Naive B cell (primary cell): Measurements from ENCODE around the gene GNA15. TPM values are rescaled to one million over a fixed set of nuclear protein-coding genes. Genes with fewer than 3 reads are reported as not detected.
A peak's percentile ranks its signal among the peaks of the same experiment; 100 is the strongest.

Experiments used
- ATAC-seq, 2 donors: fragments of 150-1000 bp; cut with Tn5 transposase; 2 replicates each; pipeline ENCODE4 v1.10.0; 2021; ENCODE audit warnings: low read depth in 2 of 2, mild to moderate bottlenecking in 2 of 2, moderate library complexity in 2 of 2
- DNase-seq: peaks from one replicate; pipeline ENCODE4 v3.0.0; 2022
- H3K27ac Mint-ChIP-seq, 6 donors: one replicate each; pipeline ENCODE4 v1.8.0; 2020 to 2022; ENCODE audit warnings: mild to moderate bottlenecking in 6 of 6, mixed read lengths in 6 of 6, moderate library complexity in 5 of 6, inconsistent platforms in 2 of 6
- H3K27me3 Mint-ChIP-seq, 3 donors: one replicate each; pipeline ENCODE4 v1.8.0; 2021 to 2022; ENCODE audit warnings: mixed read lengths in 3 of 3, mild to moderate bottlenecking in 1 of 3
- H3K36me3 Mint-ChIP-seq, 2 donors: one replicate each; pipeline ENCODE4 v1.8.0; 2020 to 2022; ENCODE audit warnings: mixed read lengths in 2 of 2, inconsistent platforms in 1 of 2, mild to moderate bottlenecking in 1 of 2
- H3K4me1 Mint-ChIP-seq, 3 donors: one replicate each; pipeline ENCODE4 v1.8.0; 2020 to 2022; ENCODE audit warnings: mixed read lengths in 3 of 3, inconsistent platforms in 1 of 3, mild to moderate bottlenecking in 1 of 3, moderate library complexity in 1 of 3
- H3K4me3 Mint-ChIP-seq, 8 donors: one replicate each; pipeline ENCODE4 v1.8.0; 2020 to 2022; ENCODE audit warnings: mild to moderate bottlenecking in 8 of 8, mixed read lengths in 8 of 8, moderate library complexity in 8 of 8, inconsistent platforms in 2 of 8
- H3K9me3 Mint-ChIP-seq, 7 donors: one replicate each; pipeline ENCODE4 v1.8.0; 2020 to 2022; ENCODE audit warnings: mixed read lengths in 7 of 7, mild to moderate bottlenecking in 5 of 7, inconsistent platforms in 2 of 7, moderate library complexity in 1 of 7
- polyA plus RNA-seq, 6 donors: library from polyadenylated mRNA; unstranded; fragments of 300-500 nt; fragmentation: Illumina TruSeq; gene quantifications; one replicate each; pipeline ENCODE4 v1.2.3, GENCODE V29; 2021; ENCODE audit warnings: low read depth in 6 of 6

Gene GNA15
- polyA plus RNA-seq, 6 donors from 2014 or later, result 0.21 to 0.59 (median 0.53) TPM; not detected in 3

- DNase-seq (no peak), ATAC-seq (no peak)
- Mint-ChIP-seq H3K27me3 (peaks cover 0 to 17% (median 5%) of the 10 kb centered on the region in 3 donors), H3K4me1 (peaks cover 9 to 35% (median 14%) of the 10 kb centered on the region in 3 donors), H3K4me3 (peak overlapping the region in 6 of 8 donors; percentile 41 to 76 (median 56)), H3K36me3 (no peaks in the 10 kb centered on the region), H3K9me3 (no peaks in the 10 kb centered on the region), H3K27ac (peak overlapping the region; percentile 67 to 95 (median 92))
Measured at GRCh38 chr19:3133793-3134116, 2.1 kb upstream of the GNA15 start.

- Mint-ChIP-seq H3K27me3 (peaks cover 0 to 17% (median 5%) of the 10 kb centered on the region in 3 donors), H3K4me3 (peak overlapping the region in 6 of 8 donors; percentile 15 to 80 (median 44)), H3K4me1 (peaks cover 9 to 44% (median 30%) of the 10 kb centered on the region in 3 donors), H3K9me3 (peaks cover 0 to 7% (median 0%) of the 10 kb centered on the region in 7 donors), H3K27ac (peak overlapping the region in 5 of 6 donors; percentile 5 to 90 (median 57)), H3K36me3 (no peaks in the 10 kb centered on the region)
- DNase-seq (no peak), ATAC-seq (no peak)
Measured at GRCh38 chr19:3136684-3137055, 837 bp downstream of the GNA15 start.

GRCh38 chr19:3137119-3137518 lies 1.3 kb downstream of the GNA15 start:
- peaks cover 10 to 49% (median 34%) of the 10 kb centered on the region in 3 donors for H3K4me1 Mint-ChIP-seq
- H3K27me3 Mint-ChIP-seq, result peaks cover 0 to 17% (median 5%) of the 10 kb centered on the region in 3 donors
- H3K4me3 Mint-ChIP-seq, result peak overlapping the region in 5 of 8 donors; percentile 24 to 80 (median 55)
- no peaks in the 10 kb centered on the region for H3K36me3 Mint-ChIP-seq
- H3K9me3 Mint-ChIP-seq, result peaks cover 0 to 7% (median 0%) of the 10 kb centered on the region in 7 donors
- DNase-seq, result no peak
- no peak for ATAC-seq
- H3K27ac Mint-ChIP-seq, result peak overlapping the region in 4 of 6 donors; percentile 5 to 90 (median 48)

DNA sequence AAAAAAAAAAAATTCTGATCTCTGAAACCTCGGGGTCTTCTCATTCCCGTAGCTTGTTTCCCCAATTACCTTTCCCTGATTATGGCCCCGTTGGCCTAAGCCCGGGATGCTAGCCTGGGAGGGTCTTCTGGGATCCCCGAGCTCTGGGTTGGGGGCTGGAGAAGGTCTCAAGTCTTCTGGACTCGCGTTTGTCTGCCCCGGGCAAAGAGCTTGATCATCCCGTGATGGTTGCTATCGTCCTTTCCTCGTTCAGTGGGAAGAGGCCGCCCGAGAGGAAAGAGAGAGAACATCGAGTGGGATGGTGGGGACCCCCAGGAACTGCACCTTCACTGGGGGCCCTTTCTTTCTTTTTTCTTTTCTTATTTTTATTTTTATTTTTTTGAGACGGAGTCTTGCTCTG lies 2.4 kb downstream of the GNA15 start:
- Mint-ChIP-seq H3K27me3 (peaks cover 0 to 12% (median 5%) of the 10 kb centered on the region in 3 donors), H3K4me3 (no peak overlapping the region), H3K27ac (no peak overlapping the region), H3K36me3 (no peaks in the 10 kb centered on the region), H3K9me3 (peaks cover 0 to 7% (median 0%) of the 10 kb centered on the region in 7 donors), H3K4me1 (peaks cover 8 to 52% (median 28%) of the 10 kb centered on the region in 3 donors)
- no peak for ATAC-seq
- no peak for DNase-seq

DNA sequence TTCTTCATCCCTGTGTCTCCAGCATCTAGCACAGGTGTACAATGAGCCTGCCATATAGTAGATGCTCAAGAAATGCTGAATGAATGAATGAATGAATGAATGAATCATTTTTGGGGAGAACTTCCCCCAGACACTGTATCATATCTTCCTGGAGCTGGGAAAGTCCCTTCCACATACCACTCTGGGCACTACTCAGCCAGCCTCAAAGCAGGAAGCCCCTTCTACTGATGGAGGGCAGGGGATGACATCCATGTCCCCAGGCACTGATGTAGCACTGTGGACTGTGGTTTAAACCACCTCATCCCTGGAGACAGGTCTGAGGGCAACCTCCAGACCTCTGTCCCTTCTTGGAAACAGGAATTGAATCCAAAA lies 4.8 kb downstream of the GNA15 start:
- ATAC-seq, result peak; percentile 18 to 29
- no peak for DNase-seq
- Mint-ChIP-seq H3K4me3 (peak overlapping the region in 2 of 8 donors; percentile 22 to 37), H3K9me3 (peaks cover 0 to 7% (median 0%) of the 10 kb centered on the region in 7 donors), H3K4me1 (peaks cover 5 to 43% (median 22%) of the 10 kb centered on the region in 3 donors), H3K36me3 (no peaks in the 10 kb centered on the region), H3K27me3 (peaks cover 0 to 11% (median 5%) of the 10 kb centered on the region in 3 donors), H3K27ac (peak overlapping the region in 5 of 6 donors; percentile 0 to 92 (median 79))

GRCh38 chr19:3142292-3142670 lies 6.4 kb downstream of the GNA15 start:
- peaks cover 16 to 44% (median 35%) of the 10 kb centered on the region in 3 donors for H3K4me1 Mint-ChIP-seq
- peak overlapping the region in 3 of 6 donors; percentile 11 to 44 (median 42) for H3K27ac Mint-ChIP-seq
- H3K9me3 Mint-ChIP-seq, result peaks cover 0 to 7% (median 0%) of the 10 kb centered on the region in 7 donors
- peak overlapping the region in 3 of 8 donors; percentile 28 to 61 (median 56) for H3K4me3 Mint-ChIP-seq
- peaks cover 0 to 11% (median 0%) of the 10 kb centered on the region in 3 donors for H3K27me3 Mint-ChIP-seq
- ATAC-seq (peak in 1 of 2 donors; percentile 19), DNase-seq (no peak)
- no peaks in the 10 kb centered on the region for H3K36me3 Mint-ChIP-seq

DNA sequence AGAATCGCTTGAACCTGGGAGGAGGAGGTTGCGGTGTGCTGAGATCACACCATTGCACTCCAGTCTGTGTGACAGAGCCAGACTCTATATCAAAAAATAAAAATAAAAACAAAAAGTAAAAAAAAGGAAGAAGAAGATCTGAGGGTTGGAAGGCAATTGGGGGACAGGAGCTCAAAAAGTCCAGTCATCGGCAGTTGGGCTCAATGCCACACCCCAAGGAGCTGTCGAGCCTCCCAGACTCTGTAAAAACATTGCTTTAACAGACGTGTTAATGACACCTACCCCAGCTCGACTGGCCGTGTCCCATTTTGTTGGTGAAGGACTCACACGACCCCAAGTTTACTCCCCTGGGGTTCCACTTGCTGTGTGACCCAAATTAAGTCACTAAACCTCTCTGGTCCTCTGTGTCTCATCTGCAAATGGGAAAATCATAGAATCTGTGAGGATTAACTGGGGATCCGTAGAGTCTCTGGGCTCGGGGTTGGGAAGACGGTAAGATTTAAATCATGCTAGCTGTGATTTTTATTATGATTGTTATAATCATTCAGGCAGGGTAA lies 7.0 kb downstream of the GNA15 start:
- H3K4me1 Mint-ChIP-seq, result peaks cover 16 to 42% (median 35%) of the 10 kb centered on the region in 3 donors
- peaks cover 0 to 7% (median 0%) of the 10 kb centered on the region in 7 donors for H3K9me3 Mint-ChIP-seq
- H3K36me3 Mint-ChIP-seq, result no peaks in the 10 kb centered on the region
- ATAC-seq, result no peak
- H3K4me3 Mint-ChIP-seq, result no peak overlapping the region
- H3K27me3 Mint-ChIP-seq, result peaks cover 0 to 7% (median 0%) of the 10 kb centered on the region in 3 donors
- H3K27ac Mint-ChIP-seq, result peak overlapping the region in 1 of 6 donors; percentile 39
- DNase-seq, result no peak

DNA sequence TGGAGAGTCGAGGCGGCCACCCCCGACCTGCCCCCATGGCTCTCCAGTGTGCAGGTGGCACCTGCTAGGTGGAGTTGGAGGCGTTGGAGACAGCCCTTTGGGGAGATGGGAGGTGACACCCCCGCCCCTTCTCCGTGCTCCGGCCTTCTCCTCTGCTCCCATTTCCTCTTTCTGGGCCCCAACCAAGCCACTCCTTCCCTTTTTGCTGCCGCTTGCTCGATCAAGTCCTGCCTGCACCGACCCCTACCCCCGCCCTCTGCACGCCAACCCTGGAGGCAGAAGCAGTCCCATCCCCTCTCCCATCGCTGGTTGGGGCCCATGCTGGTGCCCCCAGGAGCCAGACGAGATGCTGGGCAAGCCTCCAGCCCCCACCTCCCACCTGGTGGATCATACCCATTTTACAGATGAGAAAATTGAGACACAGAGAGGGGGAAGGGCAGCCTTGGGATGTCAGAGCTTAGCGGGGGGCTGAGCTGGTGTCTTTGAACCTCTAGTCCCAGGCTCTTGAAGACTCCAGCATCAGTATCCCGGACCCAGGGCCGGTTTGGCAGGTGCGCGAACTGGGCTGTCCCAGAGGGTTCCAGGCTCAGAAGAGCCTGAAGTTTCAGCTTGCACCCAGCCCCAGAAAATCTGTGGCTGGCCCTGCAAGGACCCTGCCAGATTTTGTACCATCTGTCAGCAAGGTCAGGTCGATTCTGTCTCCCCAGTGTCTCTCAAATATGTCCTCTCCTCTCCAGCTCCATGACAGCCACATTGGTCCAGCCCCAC lies 10.3 kb downstream of the GNA15 start:
- Mint-ChIP-seq H3K9me3 (no peaks in the 10 kb centered on the region), H3K27ac (peak overlapping the region in 1 of 6 donors; percentile 62), H3K36me3 (no peaks in the 10 kb centered on the region), H3K4me3 (peak overlapping the region in 2 of 8 donors; percentile 33 to 47), H3K27me3 (peaks cover 0 to 12% (median 0%) of the 10 kb centered on the region in 3 donors), H3K4me1 (peaks cover 24 to 33% (median 25%) of the 10 kb centered on the region in 3 donors)
- DNase-seq, result no peak
- peak; percentile 38 to 45 for ATAC-seq

DNA sequence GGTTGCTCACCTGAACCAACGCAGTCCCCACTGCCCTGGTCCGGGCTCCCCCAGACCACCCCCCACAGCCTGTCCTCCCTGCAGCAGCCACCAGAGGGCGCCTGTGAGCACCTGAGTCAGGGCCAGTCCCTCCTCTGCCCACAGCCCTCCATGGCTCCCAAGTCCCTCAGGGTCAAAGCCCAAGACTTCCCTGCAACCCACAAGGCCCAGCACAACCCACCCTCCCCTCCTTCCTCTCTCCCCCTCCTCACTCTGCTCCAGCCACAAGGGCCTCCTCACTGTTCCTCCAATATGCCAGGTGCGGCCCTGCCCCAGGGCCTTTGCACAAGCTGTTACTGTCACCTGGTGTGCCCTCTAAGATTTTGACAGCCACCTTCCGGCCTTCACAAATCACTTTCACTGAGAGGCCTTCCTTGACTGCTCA lies 10.9 kb downstream of the GNA15 start:
- Mint-ChIP-seq H3K27ac (peak overlapping the region in 2 of 6 donors; percentile 62 to 70), H3K4me3 (peak overlapping the region in 1 of 8 donors; percentile 33), H3K4me1 (peaks cover 19 to 29% (median 24%) of the 10 kb centered on the region in 3 donors), H3K27me3 (peaks cover 0 to 12% (median 0%) of the 10 kb centered on the region in 3 donors), H3K36me3 (no peaks in the 10 kb centered on the region), H3K9me3 (no peaks in the 10 kb centered on the region)
- ATAC-seq (peak; percentile 62 to 67), DNase-seq (peak; percentile 46)

- H3K9me3 Mint-ChIP-seq, result no peaks in the 10 kb centered on the region
- no peak overlapping the region for H3K27ac Mint-ChIP-seq
- no peak for ATAC-seq
- H3K27me3 Mint-ChIP-seq, result peaks cover 0 to 12% (median 0%) of the 10 kb centered on the region in 3 donors
- H3K4me3 Mint-ChIP-seq, result no peak overlapping the region
- H3K36me3 Mint-ChIP-seq, result no peaks in the 10 kb centered on the region
- DNase-seq, result no peak
- H3K4me1 Mint-ChIP-seq, result peaks cover 13 to 19% (median 13%) of the 10 kb centered on the region in 3 donors
Measured at GRCh38 chr19:3148503-3148902, 12.7 kb downstream of the GNA15 start.

GRCh38 chr19:3149089-3149488 lies 13.3 kb downstream of the GNA15 start:
- no peaks in the 10 kb centered on the region for H3K36me3 Mint-ChIP-seq
- H3K4me3 Mint-ChIP-seq, result no peak overlapping the region
- peaks cover 13 to 19% (median 13%) of the 10 kb centered on the region in 3 donors for H3K4me1 Mint-ChIP-seq
- ATAC-seq, result no peak
- no peak for DNase-seq
- peak overlapping the region in 1 of 6 donors; percentile 25 for H3K27ac Mint-ChIP-seq
- no peaks in the 10 kb centered on the region for H3K9me3 Mint-ChIP-seq
- H3K27me3 Mint-ChIP-seq, result peaks cover 0 to 12% (median 0%) of the 10 kb centered on the region in 3 donors

- Mint-ChIP-seq H3K27ac (no peak overlapping the region), H3K9me3 (no peaks in the 10 kb centered on the region), H3K27me3 (peaks cover 0 to 12% (median 0%) of the 10 kb centered on the region in 3 donors), H3K4me3 (no peak overlapping the region), H3K4me1 (peaks cover 13 to 19% (median 13%) of the 10 kb centered on the region in 3 donors), H3K36me3 (no peaks in the 10 kb centered on the region)
- no peak for ATAC-seq
- DNase-seq, result no peak
Measured at GRCh38 chr19:3149526-3150505, 14.0 kb downstream of the GNA15 start.
